A673 (cell line): ENCODE data around the gene NKD1. TPM values are rescaled to one million over a fixed set of nuclear protein-coding genes. Genes with fewer than 3 reads are reported as not detected.

ENCODE experiments used
- BruUV-seq: library from RNA; stranded (reverse); fragments of 400-500 nt; replicated peaks from 2 replicates; lab custom pipeline; 2021; lab: Mats Ljungman, UMichigan
- CTCF ChIA-PET: fragments of 300-600 bp; sonication (Branson Sonifier 250); formaldehyde crosslinking; loops from one replicate; lab custom pipeline; 2022; ENCODE audit warnings: antibody characterized with exemption; lab: Charles Lee
- POLR2A ChIA-PET: fragments of 300-600 bp; sonication (Branson Sonifier 250); formaldehyde crosslinking; loops from one replicate; lab custom pipeline; 2022; ENCODE audit warnings: antibody characterized with exemption; ENCODE audit not compliant: low non-redundant PET; lab: Charles Lee
- DNase-seq: peaks from one replicate; pipeline ENCODE4 v3.0.0-alpha.2; 2015; ENCODE audit warnings: low spot score
- H3K27ac ChIP-seq: fragments of 200-600 bp; sonication (generic); 2 replicates; pipeline ENCODE4 v1.5.1; 2016; ENCODE audit warnings: mixed run types, low read depth, mild to moderate bottlenecking, mixed read lengths, antibody characterized with exemption, low read length; ENCODE audit not compliant: poor library complexity, severe bottlenecking
- H3K27me3 ChIP-seq: fragments of 200-600 bp; sonication (generic); replicated peaks from 2 replicates; pipeline ENCODE4 v1.6.1; 2017; ENCODE audit warnings: mixed run types, low read depth, mild to moderate bottlenecking, mixed read lengths, antibody characterized with exemption, low read length; ENCODE audit not compliant: insufficient read depth, poor library complexity
- H3K36me3 ChIP-seq: fragments of 200-600 bp; sonication (generic); 2 replicates; pipeline ENCODE4 v1.6.1; 2016; ENCODE audit warnings: mixed run types, mild to moderate bottlenecking, mixed read lengths, antibody characterized with exemption, low read length; ENCODE audit not compliant: insufficient read depth, poor library complexity, severe bottlenecking
- H3K4me1 ChIP-seq: fragments of 200-600 bp; sonication (generic); 2 replicates; pipeline ENCODE4 v1.6.1; 2017; ENCODE audit warnings: mixed run types, mild to moderate bottlenecking, mixed read lengths, antibody characterized with exemption, low read length; ENCODE audit not compliant: insufficient read depth, poor library complexity, severe bottlenecking
- H3K4me3 ChIP-seq: fragments of 200-600 bp; sonication (generic); 2 replicates; pipeline ENCODE4 v1.5.1; 2016; ENCODE audit warnings: low read depth, mixed run types, mild to moderate bottlenecking, mixed read lengths, low read length; ENCODE audit not compliant: poor library complexity, severe bottlenecking
- H3K9me3 ChIP-seq: fragments of 200-600 bp; sonication (generic); 2 replicates; pipeline ENCODE4 v1.6.1; 2016; ENCODE audit warnings: mixed run types, low read depth, mild to moderate bottlenecking, mixed read lengths, antibody characterized with exemption, low read length; ENCODE audit not compliant: poor library complexity, severe bottlenecking
- CTCF ChIP-seq: fragments of 300-800, 200-600 bp; sonication (generic); conservative IDR thresholded peaks from 2 replicates; pipeline ENCODE4 v1.5.1; 2017; ENCODE audit warnings: low read depth, mild to moderate bottlenecking, antibody characterized with exemption, low read length, moderate library complexity, mixed read lengths
- EZH2 ChIP-seq: fragments of 200-600 bp; sonication (generic); IDR thresholded peaks from 2 replicates; pipeline ENCODE4 v1.6.1; 2017; ENCODE audit warnings: borderline replicate concordance, low read depth, mild to moderate bottlenecking, mixed read lengths, antibody characterized with exemption, low read length; ENCODE audit not compliant: poor library complexity, severe bottlenecking
- intact Hi-C: fragments of 100-400 bp; cut with micrococcal nuclease; formaldehyde crosslinking; loops from one replicate; pipeline ENCODE4 v1.10.0; 2022; ENCODE audit not compliant: unreplicated experiment
- total RNA-seq: library from RNA; stranded (reverse); gene quantifications from 2 replicates; pipeline ENCODE4 v1.2.3, GENCODE V29; 2021

Gene NKD1
- total RNA-seq, 1 experiment from 2014 or later, result 1.1 TPM

GRCh38 chr16:50642349-50642748 is 94.2 kb downstream of the NKD1 start:
- BruUV-seq, result no TSS peak
- POLR2A ChIA-PET, result no interaction called here
- Histone ChIP-seq H3K4me1 (no peaks in the 10 kb centered on the region), H3K9me3 (no peaks in the 10 kb centered on the region), H3K27me3 (no peaks in the 10 kb centered on the region), H3K4me3 (no peak overlapping the region), H3K27ac (no peak overlapping the region), H3K36me3 (no peaks in the 10 kb centered on the region)
- TF ChIP-seq EZH2, result no peak
- no peak for TF ChIP-seq CTCF
- CTCF ChIA-PET, result interaction anchor here (1.7 kb wide), 1 partner anchor 23 kb away, joined by 5 read pairs; no protein-coding TSS in a partner anchor
- no peak for DNase-seq
- intact Hi-C loops, result no loop called here

GRCh38 chr16:50643192-50643591 is 95.0 kb downstream of the NKD1 start:
- ChIA-PET CTCF (interaction anchor here (1.7 kb wide), 1 partner anchor 22 kb away, joined by 5 read pairs; no protein-coding TSS in a partner anchor), POLR2A (no interaction called here)
- no peak for TF ChIP-seq EZH2
- TF ChIP-seq CTCF, result no peak
- no TSS peak for BruUV-seq
- no peaks in the 10 kb centered on the region for H3K9me3 ChIP-seq
- DNase-seq, result no peak
- no peak overlapping the region for H3K27ac ChIP-seq
- no peaks in the 10 kb centered on the region for H3K4me1 ChIP-seq
- intact Hi-C loops, result no loop called here
- no peaks in the 10 kb centered on the region for H3K36me3 ChIP-seq
- H3K4me3 ChIP-seq, result no peak overlapping the region
- H3K27me3 ChIP-seq, result no peaks in the 10 kb centered on the region

GRCh38 chr16:50644245-50644644 is 96.0 kb downstream of the NKD1 start:
- no peak overlapping the region for H3K27ac ChIP-seq
- intact Hi-C loops, result no loop called here
- no peaks in the 10 kb centered on the region for H3K36me3 ChIP-seq
- no TSS peak for BruUV-seq
- no peak for TF ChIP-seq CTCF
- TF ChIP-seq EZH2, result no peak
- no peak overlapping the region for H3K4me3 ChIP-seq
- no peaks in the 10 kb centered on the region for H3K9me3 ChIP-seq
- H3K4me1 ChIP-seq, result no peaks in the 10 kb centered on the region
- POLR2A ChIA-PET, result no interaction called here
- DNase-seq, result no peak
- CTCF ChIA-PET, result no interaction called here
- no peaks in the 10 kb centered on the region for H3K27me3 ChIP-seq
